Skeletal muscle cell (primary cell): ENCODE data around the gene MS4A15.
"Not testable (repeated sequence)": the region's sequence is repeated elsewhere in the genome, so short reads cannot be mapped to it uniquely, and the experiment has no call there.

Source experiments
- DNase-seq: peaks from one replicate; pipeline ENCODE4 v3.0.0-alpha.2; 2010; ENCODE audit warnings: low read depth
- H3K4me3 ChIP-seq: 2 replicates; pipeline ENCODE4 v1.5.1; 2011; ENCODE audit warnings: low read depth, mild to moderate bottlenecking, control low read depth, low read length, moderate library complexity

MS4A15 gene

GRCh38 chr11:60792521-60792920, 35.9 kb downstream of the MS4A15 start:
- no peak overlapping the region for H3K4me3 ChIP-seq
- DNase-seq = no peak

- no peak for DNase-seq
- no peak overlapping the region for H3K4me3 ChIP-seq
Measured at GRCh38 chr11:60795291-60795690, 38.6 kb downstream of the MS4A15 start.

GRCh38 chr11:60797846-60798630, 41.4 kb downstream of the MS4A15 start:
- DNase-seq = no peak

GRCh38 chr11:60798631-60799030, 42.0 kb downstream of the MS4A15 start:
- no peak overlapping the region for H3K4me3 ChIP-seq
- DNase-seq = no peak

More at GRCh38 chr11:60797846-60798630, 41.4 kb downstream of the MS4A15 start:
- H3K4me3 ChIP-seq = no peak overlapping the region

GRCh38 chr11:60801194-60801593, 44.5 kb downstream of the MS4A15 start:
- no peak overlapping the region for H3K4me3 ChIP-seq
- DNase-seq = no peak

- H3K4me3 ChIP-seq = no peak overlapping the region
- no peak for DNase-seq
Measured at GRCh38 chr11:60803273-60803936, 46.7 kb downstream of the MS4A15 start.

GRCh38 chr11:60809249-60809648, 52.6 kb downstream of the MS4A15 start:
- H3K4me3 ChIP-seq = no peak overlapping the region
- no peak for DNase-seq

GRCh38 chr11:60809691-60810090, 53.0 kb downstream of the MS4A15 start:
- DNase-seq = no peak

GRCh38 chr11:60810151-60810550, 53.5 kb downstream of the MS4A15 start:
- no peak for DNase-seq
- no peak overlapping the region for H3K4me3 ChIP-seq

More at GRCh38 chr11:60809691-60810090, 53.0 kb downstream of the MS4A15 start:
- no peak overlapping the region for H3K4me3 ChIP-seq

- H3K4me3 ChIP-seq = no peak overlapping the region
- no peak for DNase-seq
Measured at GRCh38 chr11:60810569-60810968, 53.9 kb downstream of the MS4A15 start.

GRCh38 chr11:60813324-60813723, 56.7 kb downstream of the MS4A15 start:
- H3K4me3 ChIP-seq = no peak overlapping the region
- no peak for DNase-seq

- no peak overlapping the region for H3K4me3 ChIP-seq
- DNase-seq = no peak
Measured at GRCh38 chr11:60814112-60814511, 57.4 kb downstream of the MS4A15 start.

GRCh38 chr11:60816590-60817157, 60.0 kb downstream of the MS4A15 start:
- H3K4me3 ChIP-seq = no peak overlapping the region
- no peak for DNase-seq

- no peak overlapping the region for H3K4me3 ChIP-seq
- DNase-seq = no peak
Measured at GRCh38 chr11:60818057-60818456, 61.4 kb downstream of the MS4A15 start.

GRCh38 chr11:60821827-60822599, 65.3 kb downstream of the MS4A15 start:
- DNase-seq = no peak

GRCh38 chr11:60823745-60824306, 67.2 kb downstream of the MS4A15 start:
- H3K4me3 ChIP-seq = not testable (repeated sequence)

More at GRCh38 chr11:60821827-60822599, 65.3 kb downstream of the MS4A15 start:
- no peak overlapping the region for H3K4me3 ChIP-seq

GRCh38 chr11:60825118-60825517, 68.5 kb downstream of the MS4A15 start:
- no peak overlapping the region for H3K4me3 ChIP-seq

More at GRCh38 chr11:60823745-60824306, 67.2 kb downstream of the MS4A15 start:
- not testable (repeated sequence) for DNase-seq

GRCh38 chr11:60825790-60826189, 69.1 kb downstream of the MS4A15 start:
- H3K4me3 ChIP-seq = no peak overlapping the region
- DNase-seq = no peak

More at GRCh38 chr11:60825118-60825517, 68.5 kb downstream of the MS4A15 start:
- DNase-seq = no peak
